ENCODE results near the gene RAD1. TPM values are rescaled to one million over a fixed set of nuclear protein-coding genes. Genes with fewer than 3 reads are reported as not detected.

The RAD1 gene
- total RNA-seq, 4 donors from 2014 or later = 22.8 to 66.9 (median 30.2) TPM

DNA sequence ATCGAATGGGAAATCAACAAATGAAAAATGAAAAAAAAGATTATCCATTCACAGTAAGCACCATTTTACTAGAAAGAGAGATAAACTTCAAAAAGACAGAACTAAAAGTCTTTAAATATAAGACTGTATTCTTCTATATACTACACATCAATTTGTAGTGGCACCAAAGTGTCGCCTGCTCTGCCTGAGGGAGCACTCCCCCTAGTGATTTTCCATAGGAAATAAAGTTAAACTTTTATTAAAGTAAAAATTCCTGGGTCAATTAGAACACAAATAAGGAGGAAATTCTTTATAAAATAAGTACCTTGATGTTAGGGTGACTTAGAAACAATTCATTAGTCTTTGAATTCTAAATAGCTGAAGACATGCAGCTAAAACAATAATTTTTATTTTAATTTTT is 9.7 kb downstream of the RAD1 start:
- Histone ChIP-seq H3K9me3 (no peaks in the 10 kb centered on the region), H3K4me1 (no peaks in the 10 kb centered on the region), H3K27ac (no peak overlapping the region), H3K4me3 (no peak overlapping the region), H3K27me3 (no peaks in the 10 kb centered on the region), H3K36me3 (peaks cover 0 to 76% of the 10 kb centered on the region in 2 donors)
- no peak for TF ChIP-seq POLR2AphosphoS5 (IDR thresholded peaks at IDR 0.05)
- TF ChIP-seq POLR2A (IDR thresholded peaks at IDR 0.05) = no peak
- no peak for TF ChIP-seq EP300 (IDR thresholded peaks at IDR 0.05)
- TF ChIP-seq, protein P1, sequence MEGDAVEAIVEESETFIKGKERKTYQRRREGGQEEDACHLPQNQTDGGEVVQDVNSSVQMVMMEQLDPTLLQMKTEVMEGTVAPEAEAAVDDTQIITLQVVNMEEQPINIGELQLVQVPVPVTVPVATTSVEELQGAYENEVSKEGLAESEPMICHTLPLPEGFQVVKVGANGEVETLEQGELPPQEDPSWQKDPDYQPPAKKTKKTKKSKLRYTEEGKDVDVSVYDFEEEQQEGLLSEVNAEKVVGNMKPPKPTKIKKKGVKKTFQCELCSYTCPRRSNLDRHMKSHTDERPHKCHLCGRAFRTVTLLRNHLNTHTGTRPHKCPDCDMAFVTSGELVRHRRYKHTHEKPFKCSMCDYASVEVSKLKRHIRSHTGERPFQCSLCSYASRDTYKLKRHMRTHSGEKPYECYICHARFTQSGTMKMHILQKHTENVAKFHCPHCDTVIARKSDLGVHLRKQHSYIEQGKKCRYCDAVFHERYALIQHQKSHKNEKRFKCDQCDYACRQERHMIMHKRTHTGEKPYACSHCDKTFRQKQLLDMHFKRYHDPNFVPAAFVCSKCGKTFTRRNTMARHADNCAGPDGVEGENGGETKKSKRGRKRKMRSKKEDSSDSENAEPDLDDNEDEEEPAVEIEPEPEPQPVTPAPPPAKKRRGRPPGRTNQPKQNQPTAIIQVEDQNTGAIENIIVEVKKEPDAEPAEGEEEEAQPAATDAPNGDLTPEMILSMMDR (IDR thresholded peaks at IDR 0.05) = no peak
- WGBS, 2 donors (ENCODE audit: low coverage in 1 of 2) = 65 to 92% methylated on average over 2 of the region's 2 CpGs
- no peak for ATAC-seq

DNA sequence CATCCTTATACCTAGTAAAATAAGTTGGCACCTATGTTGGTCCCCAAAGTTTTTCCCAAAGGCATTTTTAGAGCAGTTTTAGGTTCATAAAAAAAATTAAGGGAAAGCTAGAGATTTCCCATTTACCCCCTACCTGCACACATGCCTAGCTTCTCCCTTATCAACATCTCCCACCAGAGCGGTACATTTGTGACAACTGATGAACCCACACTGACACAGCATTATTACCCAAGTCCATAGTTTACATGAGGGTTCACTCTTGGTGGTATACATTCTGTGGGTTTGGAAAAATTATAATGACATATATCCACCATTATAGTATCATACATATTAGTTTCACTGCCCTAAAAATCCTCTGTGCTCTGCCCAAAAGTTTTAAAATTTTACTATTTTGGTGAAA is 12.0 kb downstream of the RAD1 start:
- peaks cover 0 to 53% of the 10 kb centered on the region in 2 donors for H3K36me3 ChIP-seq
- no peak overlapping the region for H3K27ac ChIP-seq
- H3K9me3 ChIP-seq = no peaks in the 10 kb centered on the region
- H3K4me1 ChIP-seq = peaks cover 0 to 1% (median 0%) of the 10 kb centered on the region in 3 donors
- TF ChIP-seq, protein P1 (IDR thresholded peaks at IDR 0.05) = no peak
- no peak for TF ChIP-seq EP300 (IDR thresholded peaks at IDR 0.05)
- H3K27me3 ChIP-seq = no peaks in the 10 kb centered on the region
- 90 to 95% methylated on average over 1 of the region's 1 CpG for WGBS, 2 donors (ENCODE audit: low coverage in 1 of 2)
- no peak overlapping the region for H3K4me3 ChIP-seq
- no peak for ATAC-seq

DNA sequence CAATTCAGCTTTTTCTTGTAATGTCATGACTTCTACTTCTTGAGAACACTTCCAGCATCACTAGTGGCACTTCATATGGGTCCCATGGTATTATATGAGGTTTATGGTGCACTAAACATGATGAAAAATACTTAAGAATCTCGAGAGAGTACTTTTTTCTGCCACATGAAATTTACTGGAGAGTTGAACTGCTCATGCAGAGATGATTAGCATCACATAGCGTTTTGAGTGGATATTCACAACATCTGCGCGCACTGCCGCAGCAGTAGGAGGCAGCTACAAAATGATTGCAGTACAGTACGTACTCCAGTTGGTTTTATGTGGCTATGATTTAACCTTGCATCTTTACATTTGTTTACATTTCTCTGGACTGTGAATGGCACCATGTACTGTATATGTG is 14.7 kb downstream of the RAD1 start:
- WGBS, 2 donors (ENCODE audit: low coverage in 1 of 2) = 85 to 90% methylated on average over 6 of the region's 6 CpGs
- no peak overlapping the region for H3K4me3 ChIP-seq
- no peak for TF ChIP-seq POLR2A (IDR thresholded peaks at IDR 0.05)
- H3K27ac ChIP-seq = no peak overlapping the region
- peaks cover 0 to 7% (median 0%) of the 10 kb centered on the region in 3 donors for H3K4me1 ChIP-seq
- no peaks in the 10 kb centered on the region for H3K27me3 ChIP-seq
- peaks cover 0 to 45% of the 10 kb centered on the region in 2 donors for H3K36me3 ChIP-seq
- ATAC-seq = no peak
- H3K9me3 ChIP-seq = no peaks in the 10 kb centered on the region

DNA sequence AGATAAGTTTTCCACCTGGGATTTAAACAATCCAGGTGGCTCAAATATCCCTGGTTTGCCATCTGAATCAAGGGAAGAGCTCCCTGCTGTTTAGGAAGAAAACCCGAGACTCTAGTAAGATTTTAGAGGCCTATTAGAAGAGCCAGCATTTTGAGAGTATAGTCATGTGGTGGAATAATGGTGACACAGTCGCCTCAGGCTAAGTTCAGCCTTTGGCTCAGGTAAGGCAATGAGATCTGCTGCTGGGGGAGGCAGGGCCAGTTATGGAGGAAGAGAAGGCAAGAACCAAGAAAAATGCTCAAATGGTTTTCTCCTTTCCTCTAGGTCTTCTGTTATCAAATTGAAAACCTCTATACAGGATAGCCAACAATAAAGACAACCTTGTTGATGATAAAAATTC is 16.2 kb downstream of the RAD1 start:
- no peak for TF ChIP-seq POLR2AphosphoS5 (IDR thresholded peaks at IDR 0.05)
- no peak for TF ChIP-seq POLR2A (IDR thresholded peaks at IDR 0.05)
- TF ChIP-seq EP300 (IDR thresholded peaks at IDR 0.05) = no peak
- TF ChIP-seq, protein P1 (IDR thresholded peaks at IDR 0.05) = no peak
- no peak overlapping the region for H3K27ac ChIP-seq
- no peaks in the 10 kb centered on the region for H3K27me3 ChIP-seq
- peaks cover 0 to 34% of the 10 kb centered on the region in 2 donors for H3K36me3 ChIP-seq
- no peaks in the 10 kb centered on the region for H3K9me3 ChIP-seq
- no peak overlapping the region for H3K4me3 ChIP-seq
- H3K4me1 ChIP-seq = peaks cover 0 to 7% (median 0%) of the 10 kb centered on the region in 3 donors
- ATAC-seq = no peak
- 84 to 96% methylated on average over 2 of the region's 2 CpGs for WGBS, 2 donors (ENCODE audit: low coverage in 1 of 2)

DNA sequence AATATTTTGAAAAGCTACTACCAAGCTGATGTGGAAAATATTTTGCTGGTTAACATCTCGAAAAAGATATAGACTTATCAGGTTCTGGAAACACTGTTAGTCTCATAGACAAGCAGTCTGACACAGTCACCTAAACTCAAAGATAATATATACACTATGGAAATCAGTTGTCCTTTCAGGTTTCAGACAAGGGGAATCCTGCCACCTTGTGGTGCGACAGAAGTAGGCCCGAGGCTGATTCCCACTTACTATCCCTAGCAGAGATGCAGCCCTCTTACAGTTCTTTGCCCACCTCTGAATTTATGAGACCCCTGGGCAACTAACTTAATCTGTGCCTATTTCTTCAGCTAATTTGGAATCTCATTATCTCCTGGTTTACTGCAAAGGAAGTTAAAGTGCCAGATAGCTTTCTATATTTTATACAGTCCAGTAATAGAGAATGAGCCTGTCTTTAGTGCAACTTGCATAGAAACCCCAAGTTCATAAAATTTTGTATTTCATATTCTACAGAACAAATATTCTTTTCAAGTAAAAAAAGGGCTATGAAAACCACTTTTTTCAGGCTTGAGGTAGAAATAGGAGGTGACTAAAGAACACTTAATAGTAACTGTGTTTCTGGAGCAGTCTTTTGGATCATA is 16.9 kb downstream of the RAD1 start:
- H3K9me3 ChIP-seq = no peaks in the 10 kb centered on the region

More for the DNA sequence above, 16.9 kb downstream of the RAD1 start:
- H3K27me3 ChIP-seq = no peaks in the 10 kb centered on the region
- H3K4me1 ChIP-seq = peaks cover 0 to 7% (median 0%) of the 10 kb centered on the region in 3 donors
- 0% methylated on average over 3 of the region's 3 CpGs for WGBS, 2 donors (ENCODE audit: low coverage in 1 of 2)
- H3K27ac ChIP-seq = no peak overlapping the region
- peaks cover 0 to 27% of the 10 kb centered on the region in 2 donors for H3K36me3 ChIP-seq
- H3K4me3 ChIP-seq = no peak overlapping the region
- peak; percentile 69 for ATAC-seq
- TF ChIP-seq, protein P1 (IDR thresholded peaks at IDR 0.05) = peak; percentile 73 to 81 (median 80)
- no peak for TF ChIP-seq POLR2A (IDR thresholded peaks at IDR 0.05)
- no peak for TF ChIP-seq EP300 (IDR thresholded peaks at IDR 0.05)
- no peak for TF ChIP-seq POLR2AphosphoS5 (IDR thresholded peaks at IDR 0.05)
